HL-60/S4 treated with phorbol 12-myristate 13-acetate at 8.2 ng/mL for 4 days and 3 days (cell line): ENCODE data around the gene SDHA.
"Not testable (repeated sequence)": the region's sequence is repeated elsewhere in the genome, so short reads cannot be mapped to it uniquely, and the experiment has no call there.

Experiments
- in situ Hi-C: fragments of 300-500 bp; cut with MboI; formaldehyde crosslinking; loops from 2 replicates; pipeline ENCODE4 v1.15.0; 2022; ENCODE audit warnings: low sequenced_read_pairs

Gene SDHA

DNA sequence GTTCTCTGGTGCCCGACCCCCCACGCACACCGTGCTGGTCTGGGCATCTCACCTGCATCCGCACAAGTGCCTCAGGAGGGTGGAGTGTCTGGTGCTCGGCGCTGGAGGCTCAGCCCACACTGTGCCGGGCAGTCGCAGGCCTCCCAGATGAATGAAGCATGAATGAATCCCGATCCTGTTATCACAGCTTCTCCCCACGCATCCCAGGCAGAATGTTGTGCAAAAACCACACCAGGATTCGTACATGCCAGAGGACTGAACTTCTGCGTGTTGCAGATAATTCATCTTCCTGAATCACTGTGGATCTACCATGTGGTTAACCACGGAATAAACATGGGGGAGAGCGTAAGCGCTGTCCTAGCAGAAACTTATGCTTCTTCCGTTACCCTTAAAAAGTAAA lies 78.8 kb downstream of the SDHA start:
- in situ Hi-C loops, result not testable (repeated sequence)

DNA sequence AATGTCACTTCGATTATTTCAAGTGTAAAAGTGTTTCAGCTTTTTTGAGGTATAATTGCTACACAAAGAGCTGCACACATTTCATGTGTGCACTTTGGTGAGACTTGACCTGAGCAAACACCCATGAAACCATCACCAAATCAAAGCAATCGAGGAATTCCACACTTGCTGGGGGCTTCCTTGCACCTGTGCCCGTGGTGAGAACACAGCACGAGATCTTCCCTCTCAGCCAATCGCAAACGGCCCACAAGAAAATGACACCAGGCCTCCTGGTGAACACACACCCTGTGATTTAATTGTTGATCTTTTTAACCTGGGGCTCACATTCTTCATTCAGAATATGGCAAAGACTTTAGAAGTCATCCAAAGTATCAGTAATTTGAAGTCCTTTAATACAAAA lies 79.3 kb downstream of the SDHA start:
- in situ Hi-C loops, result not testable (repeated sequence)

DNA sequence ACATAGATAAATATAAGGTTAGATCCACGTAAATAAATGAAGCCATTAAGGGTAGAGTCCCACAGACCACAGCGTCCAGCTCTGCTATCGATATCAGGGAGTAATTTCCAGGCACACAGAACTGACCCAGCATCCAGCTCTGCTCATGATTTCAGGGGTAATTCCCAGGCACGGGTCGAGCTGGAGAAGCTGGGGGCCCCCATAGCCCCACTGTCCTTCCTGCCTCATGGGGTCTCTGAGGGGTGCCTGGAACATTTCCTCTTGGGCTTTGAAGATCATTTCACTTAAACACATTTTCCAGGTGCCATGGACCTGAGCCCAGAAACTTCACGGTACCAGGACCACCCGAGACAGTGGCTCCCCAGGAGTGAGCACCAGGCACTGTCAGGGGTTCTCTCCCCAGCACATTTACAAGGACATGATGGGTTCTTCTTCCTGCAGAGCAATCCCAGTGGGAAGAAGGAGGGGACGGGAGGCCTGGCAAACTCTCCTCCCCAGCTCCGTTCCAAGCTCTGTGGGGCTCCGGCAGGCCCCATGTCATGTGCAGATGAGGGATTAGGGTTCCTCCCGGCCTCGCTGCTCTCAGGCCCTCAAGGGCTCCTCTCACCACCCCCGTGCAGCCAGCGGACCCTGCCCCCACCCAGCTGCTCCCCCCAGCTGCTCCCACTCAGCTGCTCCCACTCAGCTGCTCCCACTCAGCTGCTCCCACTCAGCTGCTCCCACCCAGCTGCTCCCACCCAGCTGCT lies 80.0 kb downstream of the SDHA start:
- in situ Hi-C loops, result not testable (repeated sequence)

DNA sequence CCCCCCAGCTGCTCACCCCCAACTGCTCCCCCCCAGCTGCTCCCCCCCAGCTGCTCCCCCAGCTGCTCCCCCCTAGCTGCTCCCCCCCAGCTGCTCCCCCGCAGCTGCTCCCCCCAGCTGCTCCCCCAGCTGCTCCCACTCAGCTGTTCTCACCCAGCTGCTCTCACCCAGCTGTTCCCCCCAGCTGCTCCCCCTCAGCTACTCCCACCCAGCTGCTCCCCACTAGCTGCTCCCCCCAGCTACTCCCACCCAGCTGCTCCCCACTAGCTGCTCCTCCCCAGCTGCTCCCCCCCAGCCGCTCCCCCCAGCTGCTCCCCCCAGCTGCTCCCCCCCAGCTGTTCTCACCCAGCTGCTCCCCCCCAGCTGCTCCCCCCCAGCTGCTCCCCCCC lies 80.6 kb downstream of the SDHA start:
- in situ Hi-C loops, result no loop called here

DNA sequence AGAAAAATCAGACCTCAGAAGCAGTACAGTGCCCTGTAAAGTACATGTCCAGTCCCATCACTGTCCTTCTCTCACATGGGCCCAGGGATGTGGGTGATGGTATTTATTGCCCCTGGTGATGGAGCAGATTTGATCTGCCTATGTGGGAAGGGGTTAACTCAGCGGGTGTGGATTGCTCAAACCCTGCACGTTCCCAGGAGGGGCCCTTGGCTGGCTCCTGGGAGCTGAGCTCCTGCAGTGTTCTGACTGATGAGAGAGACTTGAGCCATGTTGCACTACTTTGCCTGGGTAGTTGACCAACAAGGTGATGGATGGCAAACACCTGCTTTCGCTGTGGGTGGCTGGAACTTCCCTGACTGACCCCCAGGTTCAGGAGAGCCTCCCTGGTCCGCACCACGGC lies 81.8 kb downstream of the SDHA start:
- in situ Hi-C loops, result not testable (repeated sequence)

DNA sequence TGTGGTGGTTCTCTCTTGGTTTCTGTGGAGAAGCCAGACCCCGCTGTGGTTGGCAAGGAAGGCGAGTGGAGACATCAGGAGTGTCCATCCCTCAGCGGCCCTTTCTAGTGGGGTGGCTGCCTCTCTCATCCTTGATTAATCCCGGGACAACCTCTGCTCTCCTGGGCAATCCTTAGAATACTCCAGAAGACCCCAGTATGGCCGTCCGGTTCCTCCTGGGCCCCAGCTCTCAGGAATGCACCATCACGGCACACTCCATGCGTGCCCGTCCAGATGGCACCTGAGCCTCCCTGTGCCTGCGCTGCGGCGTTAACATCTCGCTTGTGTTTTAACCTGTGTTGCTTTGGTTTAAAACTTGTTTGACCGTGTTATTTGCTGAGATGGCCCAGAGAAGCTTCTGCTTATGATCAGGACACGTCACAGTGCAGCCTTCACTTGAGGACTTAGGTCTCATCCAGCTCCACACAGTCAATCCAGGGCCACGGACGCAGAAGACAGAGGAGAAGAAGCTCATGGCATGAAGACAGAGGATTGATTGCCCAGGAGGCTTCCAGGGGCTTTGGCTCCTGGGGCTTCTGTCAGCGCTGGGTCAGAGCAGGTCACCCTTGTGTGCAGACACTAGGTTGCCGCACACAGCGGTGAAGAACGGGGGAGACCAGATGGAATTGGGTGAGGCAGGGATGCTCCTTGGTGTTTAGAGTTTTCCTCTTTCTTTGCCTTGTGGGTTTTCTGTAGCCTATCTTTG lies 82.7 kb downstream of the SDHA start:
- in situ Hi-C loops, result not testable (repeated sequence)

DNA sequence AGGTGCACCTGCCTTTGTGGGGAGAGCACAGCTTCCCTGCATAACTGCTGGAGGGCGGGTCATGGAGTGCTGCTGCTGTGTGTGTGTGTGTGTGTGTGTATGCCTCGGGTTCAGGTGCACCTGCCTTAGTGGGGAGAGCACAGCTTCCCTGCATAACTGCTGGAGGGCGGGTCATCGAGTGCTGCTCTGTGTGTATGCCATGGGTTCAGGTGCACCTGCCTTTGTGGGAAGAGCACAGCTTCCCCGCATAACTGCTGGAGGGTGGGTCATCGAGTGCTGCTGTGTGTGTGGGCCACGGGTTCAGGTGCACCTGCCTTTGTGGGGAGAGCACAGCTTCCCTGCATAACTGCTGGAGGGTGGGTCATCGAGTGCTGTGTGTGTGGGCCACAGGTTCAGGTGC lies 84.3 kb downstream of the SDHA start:
- in situ Hi-C loops, result not testable (repeated sequence)

DNA sequence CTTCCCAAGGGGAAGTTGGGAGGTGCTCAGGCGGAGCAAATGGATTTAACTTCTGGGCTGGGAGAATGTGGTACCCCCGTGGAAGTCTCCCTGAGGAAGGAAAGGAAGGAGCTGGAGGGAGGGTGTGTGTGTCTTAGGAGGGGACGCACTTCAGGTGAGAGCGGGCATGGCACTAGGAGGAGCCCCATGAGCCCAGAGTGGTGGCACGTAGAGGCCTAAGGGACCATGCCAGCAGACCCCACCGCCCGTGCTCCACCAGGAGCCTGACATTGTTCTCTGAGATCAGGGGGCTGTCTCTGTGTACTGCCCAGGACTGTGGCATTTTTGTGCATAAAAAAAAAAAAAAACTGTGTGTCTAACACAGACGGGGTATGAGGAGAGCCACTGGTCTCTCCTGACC lies 84.8 kb downstream of the SDHA start:
- in situ Hi-C loops, result no loop called here

DNA sequence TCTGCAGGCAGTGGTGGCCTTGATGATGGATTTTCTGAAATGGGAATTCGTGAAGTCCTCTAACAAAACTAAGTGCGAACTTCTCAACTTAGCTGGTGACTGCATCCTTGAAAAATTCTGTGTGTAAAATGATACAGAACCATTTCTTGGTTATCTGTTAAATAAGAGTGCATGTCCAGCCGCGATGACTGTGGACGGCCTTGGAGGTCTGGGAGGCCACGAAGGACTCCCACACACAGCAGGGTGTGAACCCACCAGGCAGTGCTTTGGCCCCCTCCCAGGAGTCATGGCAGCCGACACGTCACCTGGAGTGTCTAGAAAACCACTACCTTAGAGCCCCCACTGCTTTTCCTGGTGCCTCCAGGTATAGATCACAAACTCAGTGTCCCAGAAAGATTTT lies 85.6 kb downstream of the SDHA start:
- in situ Hi-C loops, result not testable (repeated sequence)

DNA sequence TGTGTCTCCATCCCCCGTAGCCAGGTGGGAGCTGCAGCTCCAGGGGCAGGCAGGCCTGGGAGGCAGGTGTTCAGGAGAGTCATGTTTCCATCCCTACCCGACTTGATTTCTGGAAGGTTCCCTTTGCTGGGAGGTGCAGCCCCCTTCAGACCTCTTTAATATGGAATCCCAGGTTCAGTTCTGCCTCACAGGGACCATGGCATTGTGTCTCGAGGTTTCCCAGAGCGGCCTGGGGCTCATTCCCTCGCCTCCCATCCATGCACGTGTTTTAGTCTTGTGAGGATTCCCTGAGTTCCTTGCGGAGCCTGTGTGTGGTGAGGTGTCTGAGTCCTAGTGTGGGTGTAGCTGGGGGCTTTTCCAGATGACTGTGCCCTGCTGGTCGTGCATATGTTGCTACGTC lies 86.9 kb downstream of the SDHA start:
- in situ Hi-C loops, result no loop called here

DNA sequence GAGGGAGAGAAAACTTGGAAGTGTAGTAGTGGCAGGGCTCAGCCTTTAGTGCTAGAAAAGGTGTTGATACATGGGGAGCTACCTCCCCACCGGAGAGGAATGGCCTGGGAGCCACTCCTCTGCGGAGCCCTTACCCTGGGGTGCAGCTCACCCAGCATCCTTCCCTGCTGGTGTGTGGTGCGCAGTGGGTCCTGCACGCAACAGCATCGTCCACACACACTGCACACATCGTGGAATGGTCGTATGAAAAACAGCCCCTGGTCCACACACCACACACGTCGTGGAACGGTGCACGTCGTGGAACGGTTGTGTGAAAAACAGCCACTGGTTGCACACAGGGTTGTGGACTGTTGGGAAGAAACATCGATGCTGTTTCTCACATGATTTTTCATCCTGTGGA lies 87.3 kb downstream of the SDHA start:
- in situ Hi-C loops, result no loop called here

DNA sequence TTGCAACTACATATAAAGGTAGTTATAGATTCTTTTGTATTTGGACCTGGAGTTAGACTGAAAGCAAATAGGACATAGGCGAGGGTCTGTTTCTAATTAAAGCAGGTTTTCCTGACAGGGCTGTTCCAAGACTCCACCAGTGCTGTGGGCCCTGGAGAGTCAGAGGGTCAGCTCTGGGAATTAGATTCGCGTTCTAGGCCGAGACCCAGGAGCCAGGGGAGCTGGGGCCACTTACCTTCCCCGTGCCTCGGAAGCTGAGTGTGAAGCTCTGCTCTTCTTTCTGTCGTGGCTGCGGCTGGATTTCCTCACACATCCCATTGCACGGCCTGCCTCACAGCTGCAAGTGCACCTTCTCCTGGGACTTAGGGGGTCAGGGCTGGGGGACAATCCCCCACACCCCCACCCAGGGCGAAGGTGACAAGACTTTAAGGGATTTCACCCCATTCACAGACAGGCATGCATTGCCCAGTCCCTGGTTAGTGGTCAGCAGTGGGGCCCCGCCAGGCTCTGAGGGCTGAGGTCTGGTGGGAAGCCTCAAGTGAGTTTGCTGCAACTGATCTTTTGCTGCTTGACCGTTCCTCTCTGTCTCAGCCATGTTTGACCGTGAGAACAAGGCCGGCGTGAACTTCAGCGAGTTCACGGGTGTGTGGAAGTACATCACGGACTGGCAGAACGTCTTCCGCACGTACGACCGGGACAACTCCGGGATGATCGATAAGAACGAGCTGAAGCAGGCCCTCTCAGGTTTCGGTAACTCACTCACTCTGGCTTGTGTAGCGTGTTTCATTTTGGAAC lies 88.1 kb downstream of the SDHA start:
- in situ Hi-C loops, result no loop called here
